B cell (primary cell): ENCODE data around the gene CHST8.

Experiments used
- CTCF ChIP-seq: fragments of 200-600 bp; IDR thresholded peaks from one replicate; pipeline ENCODE4 v1.8.0; 2022; ENCODE audit warnings: antibody characterized with exemption, mild to moderate bottlenecking
- EZH2 ChIP-seq: IDR thresholded peaks from 2 replicates; pipeline ENCODE4 v1.6.1; 2012; ENCODE audit warnings: borderline replicate concordance, low read depth, mild to moderate bottlenecking, moderate library complexity, low read length; ENCODE audit not compliant: insufficient read depth, poor library complexity, severe bottlenecking

DNA sequence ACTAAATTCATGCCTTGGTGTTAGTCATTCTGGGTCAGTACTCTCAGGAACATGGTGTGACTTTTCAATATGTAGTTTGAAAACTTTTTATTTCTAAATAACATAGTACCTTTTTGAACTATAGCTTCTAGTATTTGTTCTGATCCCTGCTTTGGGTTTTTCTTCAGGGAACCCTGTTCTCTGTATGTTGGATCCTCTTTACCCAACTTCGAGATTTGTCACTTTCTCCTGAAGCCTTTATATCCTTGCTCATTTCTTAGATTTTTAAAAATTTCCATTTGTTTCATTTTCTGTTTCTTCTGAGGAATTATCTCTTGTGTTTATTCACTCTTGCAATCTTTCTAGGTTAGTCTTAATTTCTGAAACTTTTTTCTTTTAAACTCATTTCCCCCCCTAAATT lies 12.4 kb upstream of the CHST8 start:
- no peak for TF ChIP-seq CTCF
- TF ChIP-seq EZH2: no peak
